ENCODE measurements around the gene TRMT11.
"Not testable (repeated sequence)": the region's sequence is repeated elsewhere in the genome, so short reads cannot be mapped to it uniquely, and the experiment has no call there.

Gene TRMT11

GRCh38 chr6:125956506-125957390 is 29.6 kb upstream of the TRMT11 start, which contains the start of gene HINT3:
HINT3 (plus strand) TSS chr6:125956770; CDS start chr6:125956978, 208 bp downstream.
- DNase-seq, result peak; percentile 98

GRCh38 chr6:125957391-125957693 is 29.0 kb upstream of the TRMT11 start:
- no peak for DNase-seq

- DNase-seq, result peak; percentile 8
Measured at GRCh38 chr6:125957845-125958244, 28.5 kb upstream of the TRMT11 start.

- DNase-seq, result no peak
Measured at GRCh38 chr6:125959041-125959440, 27.3 kb upstream of the TRMT11 start.

GRCh38 chr6:125961117-125961516 is 25.2 kb upstream of the TRMT11 start:
- no peak for DNase-seq

GRCh38 chr6:125962900-125963497 is 23.3 kb upstream of the TRMT11 start:
- DNase-seq, result no peak

GRCh38 chr6:125963817-125964216 is 22.5 kb upstream of the TRMT11 start:
- DNase-seq, result no peak

- no peak for DNase-seq
Measured at GRCh38 chr6:125966569-125966968, 19.8 kb upstream of the TRMT11 start.

GRCh38 chr6:125968493-125968892 is 17.8 kb upstream of the TRMT11 start:
- DNase-seq, result no peak

GRCh38 chr6:125970760-125971159 is 15.6 kb upstream of the TRMT11 start:
- no peak for DNase-seq

- DNase-seq, result not testable (repeated sequence)
Measured at GRCh38 chr6:125972478-125972877, 13.9 kb upstream of the TRMT11 start.

- peak; percentile 53 for DNase-seq
Measured at GRCh38 chr6:125974214-125974866, 12.0 kb upstream of the TRMT11 start.

- no peak for DNase-seq
Measured at GRCh38 chr6:125979101-125979500, 7.2 kb upstream of the TRMT11 start.

- DNase-seq, result no peak
Measured at GRCh38 chr6:125981571-125982185, 4.7 kb upstream of the TRMT11 start.

- DNase-seq, result no peak
Measured at GRCh38 chr6:125983246-125983945, 2.9 kb upstream of the TRMT11 start.

- DNase-seq, result no peak
Measured at GRCh38 chr6:125984311-125984710, 2.0 kb upstream of the TRMT11 start.

- no peak for DNase-seq
Measured at GRCh38 chr6:125985522-125985921, 818 bp upstream of the TRMT11 start.

GRCh38 chr6:125985979-125986300 is 400 bp upstream of the TRMT11 start:
- no peak for DNase-seq

GRCh38 chr6:125987026-125987617 is 782 bp downstream of the TRMT11 start:
- peak; percentile 33 for DNase-seq

- no peak for DNase-seq
Measured at GRCh38 chr6:125988280-125988679, 1.9 kb downstream of the TRMT11 start.

- DNase-seq, result no peak
Measured at GRCh38 chr6:125989631-125990030, 3.3 kb downstream of the TRMT11 start.

- DNase-seq, result no peak
Measured at GRCh38 chr6:125991653-125992052, 5.3 kb downstream of the TRMT11 start.

Data from activated CD4-positive, alpha-beta T cell treated with anti-CD3 and anti-CD28 coated beads, Interleukin-2, Interleukin-6, amounts not matched to agents 100 ng/mL and 50 ng/mL, durations not matched to agents 16 hours and 8 hours (primary cell).